ENCODE measurements around the gene THAP11. TPM values are rescaled to one million over a fixed set of nuclear protein-coding genes. Genes with fewer than 3 reads are reported as not detected.

THAP11 gene
- polyA plus RNA-seq, 1 of the 3 experiments (the other 2 are of a cell fraction): 34.8 TPM

GRCh38 chr16:67800338-67800926, 41.7 kb upstream of the THAP11 start:
- Histone ChIP-seq H3F3A (replicated peaks; ENCODE audit: insufficient read depth) (no peaks in the 10 kb centered on the region), H3K9ac (no peak overlapping the region), H3K9me3 (no peaks in the 10 kb centered on the region), H2AFZ (ENCODE audit: low read depth) (no peak overlapping the region), H3K9me2 (no peaks in the 10 kb centered on the region), H3K27ac (ENCODE audit: low read depth in 2 of 2, low read length in 1 of 2) (no peak overlapping the region), H4K20me1 (ENCODE audit: insufficient read depth) (no peaks in the 10 kb centered on the region; the same call in 1 of the 2 replicates), H3K4me2 (no peak overlapping the region), H3K4me1 (ENCODE audit: control insufficient read depth in 1 of 2, insufficient read depth in 2 of 2, low read depth in 1 of 2, low read length in 1 of 2) (peaks cover 6 to 8% of the 10 kb centered on the region in 2 experiments; a peak in 1 of 4 replicates), H3K4me3 (ENCODE audit: low read depth in 2 of 2, low read length in 1 of 2) (no peak overlapping the region), H3K79me2 (ENCODE audit: insufficient read depth) (peaks cover 78% of the 10 kb centered on the region), H3K36me3 (replicated peaks in 1 of 2; ENCODE audit: control insufficient read depth in 1 of 2, insufficient read depth in 2 of 2, low read length in 1 of 2) (peaks cover 8% of the 10 kb centered on the region in 2 experiments), H3K27me3 (ENCODE audit: insufficient read depth) (no peaks in the 10 kb centered on the region)
- TF ChIP-seq YY1 (IDR thresholded peaks at IDR 0.05; ENCODE audit: low read depth): no peak
- no peak for TF ChIP-seq RCOR1 (IDR thresholded peaks at IDR 0.05; ENCODE audit: low read length)
- ChIA-PET CTCF (interaction anchor here (0.6 to 6.3 kb wide), 5 partner anchors 13 to 156 kb away, joined by 3 to 42 read pairs (median 3); partner anchors contain the start of genes CARMIL2 and NRN1L), POLR2A (no interaction called here)
- 94% methylated on average over 6 of the region's 7 CpGs for WGBS (ENCODE audit: low lambda C conversion rate)
- DNase-seq: no peak

GRCh38 chr16:67801241-67801640, 40.9 kb upstream of the THAP11 start:
- ChIA-PET POLR2A (no interaction called here), CTCF (interaction anchor here (0.9 to 6.3 kb wide), 5 partner anchors 12 to 280 kb away, joined by 3 to 42 read pairs (median 3); partner anchors contain the start of genes CARMIL2 and NRN1L)
- TF ChIP-seq USF1 (IDR thresholded peaks at IDR 0.05; ENCODE audit: borderline replicate concordance, low read depth) (no peak), FOXM1 (IDR thresholded peaks at IDR 0.05; ENCODE audit: low read depth) (no peak), RXRA (IDR thresholded peaks at IDR 0.05; ENCODE audit: borderline replicate concordance, low read depth) (no peak), GABPA (IDR thresholded peaks at IDR 0.05; ENCODE audit: low read depth) (no peak), MAX (IDR thresholded peaks at IDR 0.05; ENCODE audit: low read depth) (no peak), RCOR1 (IDR thresholded peaks at IDR 0.05; ENCODE audit: low read length) (no peak), EP300 (IDR thresholded peaks at IDR 0.05; ENCODE audit: borderline replicate concordance in 1 of 2, low read depth in 1 of 2, low read length in 1 of 2) (no peak)
- peaks cover 80% of the 10 kb centered on the region for H3K79me2 ChIP-seq (ENCODE audit: insufficient read depth)
- peaks cover 8% of the 10 kb centered on the region in 2 experiments for H3K36me3 ChIP-seq (replicated peaks in 1 of 2; ENCODE audit: control insufficient read depth in 1 of 2, insufficient read depth in 2 of 2, low read length in 1 of 2)
- no peaks in the 10 kb centered on the region for H3K9me2 ChIP-seq
- no peak overlapping the region for H3K9ac ChIP-seq
- H3K4me3 ChIP-seq (ENCODE audit: low read depth in 2 of 2, low read length in 1 of 2): no peak overlapping the region
- no peak overlapping the region for H2AFZ ChIP-seq (ENCODE audit: low read depth)
- H3K4me1 ChIP-seq (ENCODE audit: control insufficient read depth in 1 of 2, insufficient read depth in 2 of 2, low read depth in 1 of 2, low read length in 1 of 2): peaks cover 6 to 11% of the 10 kb centered on the region in 2 experiments; a peak in 1 of 4 replicates
- no peaks in the 10 kb centered on the region; the same call in 1 of the 2 replicates for H4K20me1 ChIP-seq (ENCODE audit: insufficient read depth)
- 100% methylated on average over 1 of the region's 1 CpG for WGBS (ENCODE audit: low lambda C conversion rate)
- H3K9me3 ChIP-seq: no peaks in the 10 kb centered on the region
- no peak overlapping the region for H3K4me2 ChIP-seq
- H3F3A ChIP-seq (replicated peaks; ENCODE audit: insufficient read depth): no peaks in the 10 kb centered on the region
- no peak overlapping the region for H3K27ac ChIP-seq (ENCODE audit: low read depth in 2 of 2, low read length in 1 of 2)
- no peaks in the 10 kb centered on the region for H3K27me3 ChIP-seq (ENCODE audit: insufficient read depth)
- DNase-seq: no peak

- H2AFZ ChIP-seq (ENCODE audit: low read depth): no peak overlapping the region
- H3K79me2 ChIP-seq (ENCODE audit: insufficient read depth): peaks cover 74% of the 10 kb centered on the region
- no peak overlapping the region for H3K4me2 ChIP-seq
- H3F3A ChIP-seq (replicated peaks; ENCODE audit: insufficient read depth): no peaks in the 10 kb centered on the region
- H3K9ac ChIP-seq: no peak overlapping the region
- H3K36me3 ChIP-seq (replicated peaks in 1 of 2; ENCODE audit: control insufficient read depth in 1 of 2, insufficient read depth in 2 of 2, low read length in 1 of 2): peaks cover 8% of the 10 kb centered on the region in 2 experiments
- TF ChIP-seq POLR2AphosphoS5 (IDR thresholded peaks at IDR 0.05; ENCODE audit: low read depth, low read length) (no peak), NFIC (IDR thresholded peaks at IDR 0.05; ENCODE audit: borderline replicate concordance) (no peak), RCOR1 (IDR thresholded peaks at IDR 0.05; ENCODE audit: low read length) (no peak), RAD21 (IDR thresholded peaks at IDR 0.05; ENCODE audit: low read length) (no peak), CHD2 (IDR thresholded peaks at IDR 0.05; ENCODE audit: low read length, partially characterized antibody) (no peak), FOXM1 (IDR thresholded peaks at IDR 0.05; ENCODE audit: low read depth) (no peak), RXRA (IDR thresholded peaks at IDR 0.05; ENCODE audit: borderline replicate concordance, low read depth) (no peak), PBX3 (IDR thresholded peaks at IDR 0.05) (no peak)
- no peaks in the 10 kb centered on the region for H3K9me3 ChIP-seq
- peaks cover 6 to 8% of the 10 kb centered on the region in 2 experiments; a peak in 1 of 4 replicates for H3K4me1 ChIP-seq (ENCODE audit: control insufficient read depth in 1 of 2, insufficient read depth in 2 of 2, low read depth in 1 of 2, low read length in 1 of 2)
- no peak overlapping the region for H3K27ac ChIP-seq (ENCODE audit: low read depth in 2 of 2, low read length in 1 of 2)
- POLR2A ChIA-PET: no interaction called here
- H4K20me1 ChIP-seq (ENCODE audit: insufficient read depth): no peaks in the 10 kb centered on the region; the same call in 1 of the 2 replicates
- DNase-seq: no peak
- WGBS (ENCODE audit: low lambda C conversion rate): 97% methylated on average over 2 of the region's 2 CpGs
- no peaks in the 10 kb centered on the region for H3K9me2 ChIP-seq
- CTCF ChIA-PET: interaction anchor here (1.0 to 6.3 kb wide), 3 partner anchors 14 to 280 kb away, joined by 3 to 42 read pairs (median 4); no protein-coding TSS in a partner anchor
- no peak overlapping the region for H3K4me3 ChIP-seq (ENCODE audit: low read depth in 2 of 2, low read length in 1 of 2)
- no peaks in the 10 kb centered on the region for H3K27me3 ChIP-seq (ENCODE audit: insufficient read depth)
Measured at GRCh38 chr16:67801883-67802282, 40.2 kb upstream of the THAP11 start.
